Melanocyte of skin (primary cell): ENCODE measurements around the gene LRRC46. TPM values are rescaled to one million over a fixed set of nuclear protein-coding genes. Genes with fewer than 3 reads are reported as not detected.

ENCODE experiments used
- total RNA-seq, 2 donors: library from RNA; depleted of rRNA; stranded (reverse); fragments of >200 nt; gene quantifications; 2 replicates each; pipeline ENCODE4 v1.2.3, GENCODE V29; 2012

Gene LRRC46
- total RNA-seq: under 1 TPM in 1 of 2 donors, not detected in 1; 0.33 TPM

DNA sequence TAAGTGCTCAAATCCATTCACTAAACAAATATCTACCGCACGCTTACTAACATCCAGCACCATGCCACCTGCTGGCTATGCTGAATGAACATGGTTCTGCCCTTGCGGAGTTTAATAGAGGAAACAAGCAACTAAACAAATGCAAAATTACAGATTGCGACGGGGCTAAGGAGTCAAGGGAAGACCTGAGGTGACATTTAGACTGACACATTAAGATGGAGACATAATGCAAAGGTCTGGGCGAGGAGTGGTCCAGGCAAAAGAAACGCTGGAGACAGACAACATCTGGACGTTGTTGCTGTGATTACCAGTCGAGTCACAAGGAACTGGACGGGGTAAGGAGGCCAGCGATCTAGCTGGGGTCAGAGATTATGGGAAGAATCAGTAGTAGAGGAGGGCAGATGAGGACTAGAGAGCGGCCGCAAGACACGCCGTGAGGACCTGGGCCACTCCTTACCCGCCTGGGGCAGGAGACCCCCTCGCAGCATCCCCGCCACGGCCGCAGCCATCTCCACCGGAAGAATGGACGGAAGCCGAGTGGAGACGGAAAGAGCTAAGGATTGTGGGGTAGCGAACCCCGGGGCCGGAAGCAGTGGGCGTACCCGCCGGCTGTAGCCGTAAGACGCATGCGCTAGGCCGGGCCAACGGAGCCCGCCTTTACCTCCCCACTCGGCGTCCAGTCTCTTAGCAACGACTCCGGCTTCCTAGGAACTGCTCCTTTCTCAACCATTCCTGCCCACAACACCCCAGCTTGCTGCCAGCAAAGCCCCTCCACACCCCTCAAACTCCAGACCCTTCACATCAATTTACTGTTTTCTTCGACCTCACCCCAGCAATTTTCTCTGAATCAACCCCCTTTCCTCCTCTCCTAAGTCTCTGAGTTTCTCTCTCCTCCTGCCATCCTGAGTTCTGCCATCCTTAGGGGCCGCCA, at the start of gene LRRC46, which contains the start of gene MRPL10:
TSS of gene LRRC46 (plus strand) at position 668 of the 931 bp plus-strand sequence. CDS start 320 bp downstream, outside the sequence.
TSS of gene MRPL10 (minus strand) at position 539 of the 931 bp plus-strand sequence. CDS start at position 509, 30 bp downstream.

GRCh38 chr17:47821424-47822391, 9.8 kb upstream of the LRRC46 start, which contains the start of gene OSBPL7:
Gene OSBPL7 (minus strand): TSS chr17:47821794. CDS start chr17:47820278, 1,516 bp downstream.

DNA sequence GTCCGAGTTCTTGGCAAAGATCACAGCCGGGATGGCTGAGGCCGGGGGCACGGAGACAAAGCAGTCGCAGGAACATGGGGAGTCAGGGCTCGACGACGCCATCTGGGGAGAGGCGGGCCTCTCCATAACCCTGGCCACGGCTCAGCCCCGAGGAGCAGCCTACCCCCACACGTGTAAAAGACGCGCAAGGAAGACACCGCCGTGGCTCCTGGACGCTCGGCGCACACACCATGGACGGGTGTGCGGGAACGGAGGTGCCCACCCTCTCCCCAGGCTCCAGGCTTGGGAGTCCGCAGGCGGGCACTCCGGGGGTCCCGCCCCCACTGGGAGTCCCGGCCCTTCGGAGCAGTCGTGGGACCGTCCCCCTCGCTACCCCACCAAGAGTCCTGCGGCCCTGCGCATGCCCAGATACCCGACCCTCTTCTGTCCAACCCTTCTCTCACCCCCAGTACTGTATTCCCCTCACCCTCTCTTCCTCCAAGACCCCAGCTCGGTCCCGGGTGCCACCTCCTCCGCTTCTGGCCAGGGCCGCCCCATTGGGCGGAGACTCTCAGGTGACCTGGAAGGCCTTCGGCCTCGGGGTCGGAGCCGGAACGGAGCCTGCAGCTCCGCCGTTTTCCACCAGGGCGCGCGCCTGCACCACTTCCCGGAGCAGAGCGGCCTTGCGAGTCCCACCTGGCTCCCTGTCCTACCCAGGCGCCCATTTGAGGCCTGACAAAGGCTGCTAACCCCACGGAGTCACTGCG, 9.4 kb downstream of the LRRC46 start, which contains the start of gene SCRN2:
TSS of gene SCRN2 (minus strand) at position 532 of the 746 bp plus-strand sequence. CDS start at position 102, 430 bp downstream.

GRCh38 chr17:47850692-47851573, 19.5 kb downstream of the LRRC46 start, which contains the start of gene SP6:
Gene SP6 (minus strand): TSS chr17:47851163. CDS start chr17:47848429, 2,734 bp downstream.

Other genes starting within 250 kb of the LRRC46 start
- 100 to 1,000 TPM; 263 to 375 TPM for gene KPNB1, start 181.8 kb upstream of the LRRC46 start, total RNA-seq
- 1 to 10 TPM; 5.3 to 7.6 TPM for gene TBKBP1, start 137.5 kb upstream of the LRRC46 start, total RNA-seq
- gene TBX21, start 98.4 kb upstream of the LRRC46 start, total RNA-seq: not detected
- 1 to 10 TPM; 8.0 to 8.9 TPM for gene OSBPL7, start 9.9 kb upstream of the LRRC46 start, total RNA-seq
- 10 to 100 TPM; 20.6 to 37.3 TPM for gene MRPL10, start 129 bp upstream of the LRRC46 start, total RNA-seq
- 10 to 100 TPM; 15.0 to 18.2 TPM for gene SCRN2, start 9.6 kb downstream of the LRRC46 start, total RNA-seq
- not detected for gene SP6, start 19.5 kb downstream of the LRRC46 start, total RNA-seq
- 1 to 10 TPM; 3.8 to 4.7 TPM for gene SP2, start 64.6 kb downstream of the LRRC46 start, total RNA-seq
- 10 to 100 TPM; 37.2 to 39.3 TPM for gene PNPO, start 109.9 kb downstream of the LRRC46 start, total RNA-seq
- not detected for gene PRR15L, start 126.2 kb downstream of the LRRC46 start, total RNA-seq
- gene CDK5RAP3, start 139.4 kb downstream of the LRRC46 start, total RNA-seq: 10 to 100 TPM; 41.6 to 42.7 TPM
- 10 to 100 TPM; 11.4 to 11.7 TPM for gene COPZ2, start 206.1 kb downstream of the LRRC46 start, total RNA-seq
- 10 to 100 TPM; 87.1 to 89.2 TPM for gene NFE2L1, start 216.7 kb downstream of the LRRC46 start, total RNA-seq